ENCODE data around the gene PSD2.
"Not testable (repeated sequence)": the region's sequence is repeated elsewhere in the genome, so short reads cannot be mapped to it uniquely, and the experiment has no call there.

The PSD2 gene

DNA sequence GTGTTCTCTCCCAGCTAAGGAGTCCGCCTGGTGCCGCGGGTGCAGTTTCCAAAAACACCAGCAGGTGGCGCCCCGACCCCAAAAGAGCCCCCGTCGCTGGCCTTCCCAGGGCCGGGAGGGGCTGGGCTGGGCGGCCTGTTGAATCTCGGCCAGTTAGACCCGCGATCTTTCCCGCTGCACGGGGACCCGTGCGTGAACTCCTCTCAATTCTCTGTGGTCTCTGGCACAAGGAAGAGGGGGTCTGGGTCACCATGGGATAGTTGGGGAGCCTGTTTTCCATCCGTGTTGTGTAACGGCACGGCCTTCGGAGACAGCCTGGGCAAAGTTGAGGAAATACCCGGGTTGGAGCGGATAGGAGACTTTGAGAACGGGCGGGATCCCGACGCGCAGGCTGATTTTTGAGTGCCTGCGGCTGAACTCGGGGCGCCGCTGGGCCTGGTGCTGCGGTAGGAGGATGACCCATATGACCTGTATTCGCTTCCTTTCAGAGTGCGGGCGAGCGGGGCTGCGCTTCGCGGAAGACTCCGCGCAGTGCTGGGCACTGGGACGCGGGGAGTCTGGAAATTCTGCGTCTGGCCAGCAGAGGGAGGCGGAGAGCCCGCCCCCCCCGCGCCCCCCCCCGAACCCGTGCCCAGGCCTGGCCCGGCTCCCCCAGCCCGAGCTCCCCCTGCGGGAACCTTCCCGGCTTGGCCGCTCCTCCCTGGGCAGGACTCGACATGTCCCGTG is 7.9 kb upstream of the PSD2 start:
- in situ Hi-C loops (cut with MboI; ENCODE audit: low sequenced_read_pairs) = no loop called here

DNA sequence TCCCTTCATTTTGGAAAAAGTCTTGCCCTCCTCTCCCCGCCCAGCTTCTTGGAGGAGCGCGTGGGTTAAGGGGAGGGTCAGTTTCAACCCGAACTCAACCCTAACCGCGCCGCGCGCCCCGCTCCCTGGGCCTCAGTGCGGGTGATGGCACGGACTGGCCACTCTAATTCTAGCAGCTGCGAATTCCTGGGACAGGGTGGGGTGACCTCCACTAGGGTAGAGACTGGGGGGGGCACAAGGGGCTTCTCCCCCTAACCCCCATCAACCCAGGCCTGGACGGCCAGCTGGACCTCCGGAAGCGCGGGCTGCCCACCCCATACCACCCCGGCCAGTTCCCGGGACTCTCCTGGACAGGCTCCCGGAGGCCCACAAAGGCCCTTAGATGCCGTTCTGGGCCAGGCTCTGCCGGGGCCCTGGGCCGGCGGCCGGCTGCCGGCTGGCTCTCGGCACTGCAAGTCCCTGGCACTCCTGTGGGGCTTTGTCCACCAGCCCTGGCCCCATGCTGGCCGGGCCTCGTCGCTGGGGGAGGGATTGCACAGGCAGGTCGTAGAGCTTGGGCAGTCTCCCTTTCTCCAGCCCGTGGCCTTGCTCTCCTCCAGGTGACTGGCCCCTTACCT is 7.2 kb upstream of the PSD2 start:
- in situ Hi-C loops (cut with MboI; ENCODE audit: low sequenced_read_pairs) = no loop called here

DNA sequence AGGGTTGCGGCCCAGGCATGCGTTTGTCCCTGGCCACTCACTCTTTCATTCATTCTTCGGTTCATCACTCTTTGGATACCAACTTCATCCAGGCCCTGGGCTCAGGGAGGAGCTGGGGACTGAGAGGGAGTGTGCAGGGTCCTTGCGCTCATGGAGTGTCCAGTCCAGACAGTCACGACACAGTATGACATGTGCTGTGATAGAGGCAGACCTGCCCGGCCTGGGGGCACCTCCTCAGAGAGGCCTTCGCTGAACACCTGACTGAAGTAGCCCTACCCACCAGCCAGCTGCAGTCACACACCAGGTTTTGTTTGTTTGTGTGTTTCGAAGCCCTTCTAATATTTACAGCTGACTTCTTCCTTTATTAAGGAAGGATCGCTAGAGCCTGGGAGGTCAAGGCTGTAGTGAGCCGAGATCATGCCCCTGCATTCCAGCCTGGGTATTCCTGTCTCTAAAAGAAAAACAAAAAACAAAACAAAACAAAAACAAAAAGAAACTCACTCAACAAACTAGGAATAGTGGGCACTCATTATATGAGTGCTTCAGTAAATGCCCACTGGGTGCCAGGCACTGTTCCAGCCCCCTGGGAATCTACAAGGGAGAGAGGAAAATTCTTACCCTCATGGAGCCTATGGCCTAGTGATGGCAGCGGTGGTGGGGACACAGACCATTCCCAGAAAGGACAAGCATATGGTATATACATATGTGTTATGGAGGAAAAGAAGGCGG is 6.3 kb upstream of the PSD2 start:
- in situ Hi-C loops (cut with MboI; ENCODE audit: low sequenced_read_pairs) = no loop called here

DNA sequence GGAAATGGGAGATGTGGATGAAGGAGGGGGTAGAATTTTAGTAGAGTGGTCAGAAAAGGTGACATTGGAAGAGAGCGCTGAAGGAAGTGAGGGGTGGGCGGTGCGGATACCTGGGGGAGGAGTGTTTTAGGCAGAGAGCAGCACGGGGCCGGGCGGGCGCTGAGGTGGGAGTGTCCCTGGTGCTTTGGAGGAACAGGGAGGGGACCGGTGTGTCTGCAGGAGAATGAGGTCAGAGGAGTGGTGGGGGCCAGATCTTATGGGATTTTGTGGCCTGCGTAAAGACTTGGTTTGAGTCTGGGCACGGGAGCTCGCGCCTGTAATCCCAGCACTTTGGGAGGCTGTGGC is 5.8 kb upstream of the PSD2 start:
- in situ Hi-C loops (cut with MboI; ENCODE audit: low sequenced_read_pairs) = no loop called here

DNA sequence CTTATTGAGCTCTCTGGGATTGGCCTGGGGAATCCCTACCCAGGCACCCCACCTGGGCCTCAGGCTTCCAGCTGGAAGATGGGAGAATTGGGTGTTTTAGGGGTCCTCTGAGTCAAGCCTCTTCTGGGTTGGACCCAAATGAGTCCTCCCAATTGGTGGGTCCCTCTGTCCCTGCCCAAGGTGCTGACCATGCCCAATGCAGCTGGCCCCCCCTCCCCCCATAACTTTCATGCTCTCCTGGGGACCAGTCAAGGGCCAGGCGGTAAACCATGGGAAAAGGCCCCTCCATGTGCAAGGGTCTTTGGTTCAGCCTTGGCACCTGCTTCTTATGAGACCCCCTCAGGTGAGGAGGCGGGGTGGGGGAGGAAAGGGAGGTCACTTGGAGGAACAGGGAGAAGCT is 3.4 kb upstream of the PSD2 start:
- in situ Hi-C loops (cut with MboI; ENCODE audit: low sequenced_read_pairs) = no loop called here

DNA sequence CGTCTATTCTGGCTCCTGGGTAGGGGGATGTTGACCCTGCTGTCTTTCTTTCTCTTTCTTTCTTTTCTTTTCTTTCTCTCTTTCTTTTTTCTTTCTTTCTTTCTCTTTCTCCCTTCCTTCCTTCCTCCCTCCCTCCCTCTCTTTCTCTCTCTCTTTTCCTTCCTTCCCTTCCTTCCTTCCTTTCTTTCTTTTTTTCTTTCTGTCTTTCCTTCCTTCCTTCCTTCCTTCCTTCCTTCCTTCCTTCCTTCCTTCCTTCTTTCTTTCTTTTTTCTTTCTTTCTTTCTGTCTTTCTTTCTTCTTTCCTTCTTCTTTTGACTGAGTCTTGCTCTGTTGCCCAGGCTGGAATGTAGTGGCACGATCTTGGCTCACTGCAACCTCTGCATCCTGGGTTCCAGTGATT is 3.0 kb upstream of the PSD2 start:
- in situ Hi-C loops (cut with MboI; ENCODE audit: low sequenced_read_pairs) = not testable (repeated sequence)

DNA sequence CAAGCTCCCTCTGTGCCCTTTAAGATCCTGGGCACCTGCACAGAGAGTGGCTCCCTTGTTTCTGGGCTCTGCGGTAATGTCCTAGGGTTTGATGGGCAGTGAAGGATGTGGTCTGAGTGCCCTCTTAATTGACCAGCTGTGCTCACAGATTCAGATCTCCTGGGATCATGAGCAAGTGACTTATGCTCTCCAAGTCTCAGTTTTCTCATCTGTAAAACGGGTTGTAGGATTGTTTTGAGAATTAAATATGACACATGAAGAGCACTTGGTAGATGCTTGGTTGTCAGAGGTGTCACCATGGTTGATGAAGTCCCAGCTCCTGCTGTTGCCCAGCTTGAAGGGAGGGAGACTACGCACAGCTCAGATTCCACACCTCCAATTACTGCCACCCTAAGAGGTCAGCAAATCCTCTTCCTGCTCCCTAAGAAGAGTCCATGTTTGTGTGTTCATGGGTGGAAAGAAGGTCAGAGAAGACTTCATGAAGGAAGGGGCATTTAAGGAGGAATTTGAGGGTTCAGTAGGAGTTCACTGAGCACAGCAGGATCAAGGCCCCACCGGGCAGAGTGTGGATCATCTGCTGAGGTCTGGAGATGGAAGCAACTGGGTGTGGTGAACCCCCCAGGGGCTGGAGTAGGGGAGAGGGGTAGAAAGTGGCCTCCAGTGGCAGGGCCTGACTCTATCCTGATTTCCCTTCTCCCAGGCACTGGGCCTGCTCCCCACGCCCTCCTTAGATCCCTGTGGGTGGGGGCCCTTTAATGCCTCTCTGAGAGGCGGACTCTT is 1.4 kb upstream of the PSD2 start:
- in situ Hi-C loops (cut with MboI; ENCODE audit: low sequenced_read_pairs) = no loop called here

DNA sequence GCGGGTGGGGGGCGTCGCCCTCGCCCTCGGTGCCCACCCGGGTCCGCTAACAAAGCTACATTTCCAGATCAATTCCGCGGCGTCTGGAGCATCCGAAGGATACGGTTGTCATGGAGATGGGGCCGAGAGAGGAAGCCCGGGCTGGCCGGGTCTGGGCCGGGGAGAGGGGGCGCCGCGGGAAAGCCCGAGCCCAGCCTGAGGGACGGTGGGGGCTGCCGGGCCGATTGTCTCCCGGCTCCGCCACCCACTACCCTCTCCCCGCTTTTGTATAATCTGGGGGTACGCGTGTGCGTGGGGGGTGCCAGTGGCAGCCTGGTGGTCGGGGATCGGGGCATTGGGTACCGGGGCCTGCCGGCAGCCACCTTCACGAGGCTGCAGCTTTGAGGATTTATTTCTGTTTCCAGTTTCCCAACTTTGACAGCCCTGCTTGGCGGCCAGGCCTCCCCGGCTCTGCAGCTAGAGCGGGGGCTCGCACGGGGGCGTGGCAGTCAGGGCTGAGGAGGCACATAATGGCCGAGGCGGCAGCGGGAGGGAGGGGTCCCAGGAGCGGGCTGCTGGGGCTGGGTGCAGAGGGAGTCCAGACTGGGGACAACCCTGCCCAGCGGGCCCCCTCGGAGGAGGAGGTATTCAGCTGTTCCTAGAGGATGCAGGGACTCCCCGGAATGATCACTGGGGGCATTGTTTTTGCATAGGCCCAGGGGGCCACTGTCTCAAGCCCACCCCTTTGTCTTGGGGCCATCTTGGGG is 626 bp downstream of the PSD2 start:
- in situ Hi-C loops (cut with MboI; ENCODE audit: low sequenced_read_pairs) = no loop called here

DNA sequence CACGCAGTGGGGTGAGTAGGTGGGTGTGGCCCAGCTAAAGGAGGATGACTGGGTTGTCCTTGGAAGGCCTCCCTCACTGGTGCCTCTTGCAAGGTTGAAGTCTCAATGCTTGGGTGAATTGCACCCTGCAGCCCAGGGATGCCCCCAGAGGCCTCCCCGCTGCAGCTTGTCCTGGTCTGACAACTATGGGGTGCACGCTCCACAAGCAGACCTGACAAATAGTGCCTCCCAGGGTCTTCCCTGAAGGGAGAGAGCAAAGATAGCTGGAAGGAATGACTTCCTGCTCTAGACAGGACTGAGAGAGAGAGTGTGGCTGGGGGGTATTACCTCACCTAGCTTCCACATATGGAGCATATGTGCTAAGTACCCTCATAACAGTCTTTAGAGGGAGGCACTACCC is 1.7 kb downstream of the PSD2 start:
- in situ Hi-C loops (cut with MboI; ENCODE audit: low sequenced_read_pairs) = no loop called here

DNA sequence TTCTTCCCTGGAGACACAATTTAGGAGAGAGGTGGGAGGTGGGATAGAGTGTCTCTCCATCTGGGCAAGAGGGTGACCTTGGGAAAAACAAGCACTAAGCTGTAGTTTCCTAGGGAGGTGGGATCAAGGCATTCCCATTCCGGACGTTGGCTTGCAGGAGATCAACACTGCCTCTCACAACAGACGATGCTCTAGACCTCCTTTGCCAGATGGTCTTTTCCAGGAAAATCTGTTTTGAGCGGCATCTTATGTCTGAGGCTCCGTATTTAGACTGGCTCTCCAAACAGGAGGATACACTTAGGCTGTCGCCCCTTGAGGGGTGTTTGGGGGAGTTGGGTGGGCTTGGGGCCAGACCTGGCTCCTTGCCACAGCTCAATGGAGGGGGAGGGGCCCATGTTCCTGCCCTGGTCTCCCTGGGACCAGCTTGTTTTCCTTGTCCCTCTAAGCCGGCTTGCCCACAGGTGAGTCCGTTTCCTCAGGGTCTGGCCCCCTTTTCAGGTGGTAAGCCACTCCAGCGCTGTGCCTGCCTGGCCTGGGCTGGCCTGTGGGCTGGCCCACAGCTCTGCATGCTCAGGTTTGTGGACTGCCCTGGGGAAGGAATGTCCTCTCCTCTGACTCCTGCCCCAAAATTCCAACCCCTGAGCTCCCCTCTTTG is 2.4 kb downstream of the PSD2 start:
- in situ Hi-C loops (cut with MboI; ENCODE audit: low sequenced_read_pairs) = no loop called here

DNA sequence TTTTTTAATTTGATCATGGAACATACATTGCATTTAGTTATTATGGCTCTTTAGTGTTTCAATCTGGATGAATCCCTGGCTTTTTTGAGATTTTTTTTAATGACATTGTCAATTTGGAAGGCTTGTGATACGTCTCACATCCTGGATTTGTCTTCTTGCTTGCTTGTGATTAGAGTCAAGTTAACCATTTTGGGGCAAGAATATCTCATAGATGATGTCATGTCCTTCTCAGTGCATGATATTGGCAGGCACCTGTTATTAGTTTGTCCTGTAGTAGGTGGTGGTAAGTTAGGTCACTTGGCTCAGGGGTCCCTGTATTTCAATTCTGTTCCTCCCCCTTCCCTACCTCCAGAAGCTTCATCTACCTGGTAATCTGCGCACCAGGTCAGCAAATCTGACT is 3.3 kb downstream of the PSD2 start:
- in situ Hi-C loops (cut with MboI; ENCODE audit: low sequenced_read_pairs) = no loop called here

DNA sequence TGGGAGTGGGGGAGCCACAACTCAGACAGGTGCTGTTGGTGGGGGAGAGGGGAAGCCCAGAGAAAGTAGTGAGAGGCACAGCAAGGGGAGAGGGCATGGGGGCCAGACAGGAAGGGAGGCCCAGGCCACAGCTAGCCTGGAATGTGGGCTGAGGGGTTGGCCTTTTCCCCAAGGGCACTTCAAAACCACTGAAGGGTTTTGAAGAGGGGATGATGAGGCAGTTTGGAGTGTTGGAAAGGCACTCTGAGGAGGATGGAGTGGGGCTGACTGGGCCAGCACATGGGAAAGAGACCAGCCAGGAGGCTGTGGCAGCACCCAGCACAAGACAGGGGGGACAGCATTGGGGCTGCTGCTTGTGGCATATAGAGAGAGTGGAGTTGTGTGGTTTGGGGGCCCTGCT is 3.8 kb downstream of the PSD2 start:
- in situ Hi-C loops (cut with MboI; ENCODE audit: low sequenced_read_pairs) = no loop called here

DNA sequence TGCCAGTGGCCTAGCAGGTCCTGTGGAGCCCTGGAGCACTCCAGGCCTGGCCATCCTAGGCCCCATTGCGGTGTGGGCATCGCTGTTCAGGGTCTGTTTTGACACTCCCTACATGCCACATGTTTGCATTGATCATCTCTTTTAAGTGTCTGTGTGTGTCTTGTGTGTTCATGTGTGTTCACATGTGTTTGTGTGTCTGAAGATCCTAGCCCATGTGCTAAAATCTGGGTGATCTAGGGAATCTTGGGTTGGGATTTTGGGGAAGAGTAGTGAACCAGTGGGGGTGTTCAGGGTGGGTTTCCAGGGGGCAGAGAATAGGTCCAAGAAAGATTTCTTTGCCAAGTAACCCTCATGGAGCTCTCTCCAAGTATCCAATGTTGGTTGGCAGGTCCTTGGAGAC is 8.4 kb downstream of the PSD2 start:
- in situ Hi-C loops (cut with MboI; ENCODE audit: low sequenced_read_pairs) = no loop called here

DNA sequence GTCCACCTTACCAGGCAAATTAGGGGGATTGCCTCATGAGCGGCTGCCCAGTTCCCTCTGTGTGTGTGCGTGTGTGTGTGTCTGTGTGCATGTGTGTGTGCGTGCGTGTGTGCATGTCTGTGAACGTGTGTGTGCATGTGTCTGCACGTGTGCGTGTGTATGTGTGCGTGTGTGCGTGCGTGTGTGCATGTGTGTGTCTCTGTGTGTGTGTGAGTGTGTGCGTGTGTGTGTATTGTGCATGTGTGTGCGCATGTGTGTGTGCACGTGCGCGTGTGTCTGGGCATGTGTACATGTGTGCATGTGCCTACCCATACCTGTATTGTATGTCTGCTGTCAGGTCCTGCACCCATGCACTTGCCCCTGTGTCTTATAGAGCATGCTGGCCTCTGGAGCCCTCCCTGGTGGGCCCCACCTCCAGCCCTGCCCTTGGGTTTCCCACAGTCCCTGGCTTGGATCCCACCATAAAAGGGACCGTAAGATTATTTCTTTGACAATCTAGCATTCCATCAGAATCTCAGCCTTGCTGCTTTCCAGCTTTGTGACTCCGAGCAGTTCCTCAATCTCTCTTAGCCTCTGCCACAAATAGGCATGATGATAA is 9.3 kb downstream of the PSD2 start:
- in situ Hi-C loops (cut with MboI; ENCODE audit: low sequenced_read_pairs) = no loop called here

DNA sequence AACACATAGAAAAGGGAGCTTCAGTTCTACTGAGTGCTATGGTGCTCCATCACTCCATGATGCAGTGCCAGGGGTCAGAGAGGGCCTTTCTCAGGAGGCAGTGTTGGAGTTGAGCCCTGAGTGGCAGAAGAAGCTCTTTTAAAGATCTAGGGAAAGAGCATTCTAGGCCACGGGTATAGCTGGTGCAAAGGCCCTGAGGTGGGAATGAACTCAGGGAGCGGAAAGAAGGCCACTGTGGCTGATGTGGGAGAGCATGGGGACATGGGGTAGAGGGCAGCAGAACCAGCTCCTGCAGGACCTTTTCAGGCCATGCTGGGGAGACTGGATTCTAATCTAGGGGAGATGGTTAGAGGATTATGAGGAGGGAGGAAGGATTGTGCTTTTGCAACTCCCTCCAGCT is 9.9 kb downstream of the PSD2 start:
- in situ Hi-C loops (cut with MboI; ENCODE audit: low sequenced_read_pairs) = no loop called here

DNA sequence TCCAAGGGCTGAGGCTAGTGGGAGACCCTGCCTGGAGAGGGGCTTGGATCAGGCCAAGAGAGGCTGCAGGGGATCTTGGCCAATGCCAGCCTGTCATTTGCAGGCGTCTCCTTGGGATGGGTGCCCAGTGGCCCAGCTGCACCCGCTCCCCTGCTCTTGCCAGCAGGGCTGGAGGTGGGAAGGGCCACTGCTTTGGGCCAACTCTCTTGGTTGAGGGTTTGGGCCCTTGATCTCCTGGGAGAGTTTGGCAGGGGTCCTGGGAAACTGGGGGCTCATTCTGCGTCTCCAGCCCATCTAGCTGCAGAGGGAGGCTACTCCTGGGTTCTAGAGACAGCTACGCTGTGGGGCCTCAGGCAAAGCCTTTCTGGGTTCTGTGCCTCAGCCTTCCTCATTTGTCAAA is 10.5 kb downstream of the PSD2 start:
- in situ Hi-C loops (cut with MboI; ENCODE audit: low sequenced_read_pairs) = no loop called here

DNA sequence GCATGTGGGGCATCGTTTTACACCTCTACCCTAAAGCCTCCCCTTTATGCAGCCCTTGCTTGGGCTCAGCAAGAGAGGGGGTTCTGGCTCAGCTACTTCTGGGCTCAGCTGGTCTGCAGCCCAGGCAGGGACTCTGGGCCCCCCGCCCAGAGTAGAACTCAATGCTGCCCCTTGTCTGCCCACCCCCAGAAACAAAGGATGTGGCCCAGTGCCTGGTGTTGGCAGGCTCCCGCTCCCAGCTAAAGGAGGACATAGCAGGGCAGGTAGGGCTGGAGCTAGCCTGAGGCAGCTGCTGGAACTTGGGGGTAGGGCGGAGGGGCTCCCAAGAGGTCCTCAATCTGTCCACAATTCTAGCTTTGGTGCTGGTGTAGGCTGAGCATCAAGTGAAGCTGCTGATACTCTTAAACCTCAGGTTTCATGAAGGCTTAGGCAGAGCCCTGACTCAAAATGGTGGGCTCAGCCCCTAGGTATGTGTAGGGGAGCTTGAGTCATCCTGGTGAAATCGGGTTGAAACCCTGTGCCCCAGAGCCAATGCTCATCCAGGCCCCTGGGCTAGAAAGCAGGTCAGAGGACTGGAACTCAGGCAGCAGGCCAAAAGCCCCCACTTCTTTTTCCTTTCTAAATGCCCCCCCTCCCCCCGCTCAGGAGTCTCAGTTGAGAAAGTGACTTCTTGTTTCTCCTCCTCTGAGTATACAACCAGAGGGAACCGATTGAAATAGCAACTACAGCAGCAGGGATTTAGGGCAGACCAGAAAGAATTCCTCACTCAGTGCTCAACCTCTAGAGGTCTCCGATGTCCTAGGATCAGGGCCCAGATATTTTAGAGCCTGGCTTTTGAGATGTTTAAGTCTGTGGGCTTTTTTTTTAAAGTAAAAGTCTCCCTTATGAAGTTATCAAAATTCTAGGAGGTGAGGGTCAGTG is 11.4 kb downstream of the PSD2 start:
- in situ Hi-C loops (cut with MboI; ENCODE audit: low sequenced_read_pairs) = no loop called here

DNA sequence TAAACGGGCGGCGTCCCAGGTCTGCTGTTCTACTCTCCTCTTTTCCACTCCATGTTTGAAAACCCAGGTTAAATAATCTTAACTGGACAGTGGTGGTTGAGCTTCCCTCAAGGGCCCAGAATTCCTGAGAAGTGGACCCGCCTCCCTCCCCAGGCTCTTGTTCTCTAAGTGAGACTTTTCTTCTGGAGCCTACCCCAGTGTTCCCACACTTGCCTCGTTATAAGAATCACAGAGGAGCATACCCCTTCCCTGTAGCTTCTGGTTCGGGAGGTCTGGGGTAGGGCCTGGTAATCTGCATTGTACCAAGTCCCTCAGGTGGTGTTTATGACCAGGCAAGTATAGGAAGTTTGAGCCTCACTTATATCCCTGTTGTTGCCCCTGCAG is 12.0 kb downstream of the PSD2 start:
- in situ Hi-C loops (cut with MboI; ENCODE audit: low sequenced_read_pairs) = no loop called here
